Activated CD4-positive, alpha-beta T cell treated with anti-CD3 and anti-CD28 coated beads for 36 hours (primary cell): ENCODE data around the gene TBL2. TPM values are rescaled to one million over a fixed set of nuclear protein-coding genes. Genes with fewer than 3 reads are reported as not detected.
"Not testable (repeated sequence)": the region's sequence is repeated elsewhere in the genome, so short reads cannot be mapped to it uniquely, and the experiment has no call there.

Experiments
- ATAC-seq: fragments of 200-7000 bp; cut with Tn5 transposase; one replicate; pipeline ENCODE4 v1.10.0; 2021; ENCODE audit warnings: mild to moderate bottlenecking, moderate library complexity
- CTCF ChIA-PET: fragments of 350-600 bp; sonication (Branson Sonifier 250); formaldehyde crosslinking; loops from one replicate; lab custom pipeline; 2021; ENCODE audit warnings: antibody characterized with exemption; lab: Charles Lee
- POLR2A ChIA-PET: fragments of 350-600 bp; sonication (Branson Sonifier 250); formaldehyde crosslinking; loops from one replicate; lab custom pipeline; 2021; ENCODE audit warnings: antibody characterized with exemption, inconsistent platforms; lab: Charles Lee
- DNase-seq: peaks from one replicate; pipeline ENCODE4 v3.0.0-alpha.2; 2020
- H3K27ac Mint-ChIP-seq: one replicate; pipeline ENCODE4 v1.8.0; 2021; ENCODE audit warnings: mixed read lengths
- H3K27me3 Mint-ChIP-seq: one replicate; pipeline ENCODE4 v1.8.0; 2021; ENCODE audit warnings: mixed read lengths
- H3K36me3 Mint-ChIP-seq: one replicate; pipeline ENCODE4 v1.8.0; 2021; ENCODE audit warnings: low read depth, mixed read lengths
- H3K4me1 Mint-ChIP-seq: one replicate; pipeline ENCODE4 v1.8.0; 2021; ENCODE audit warnings: mixed read lengths
- H3K4me3 Mint-ChIP-seq: one replicate; pipeline ENCODE4 v1.8.0; 2021; ENCODE audit warnings: mild to moderate bottlenecking, moderate library complexity, mixed read lengths
- H3K9me3 Mint-ChIP-seq: one replicate; pipeline ENCODE4 v1.8.0; 2021; ENCODE audit warnings: low read depth, mixed read lengths
- intact Hi-C, 2 experiments: fragments of 100-400 bp; cut with DNase I in 1 of 2; cut with micrococcal nuclease in 1 of 2; formaldehyde crosslinking; loops; one replicate each; pipeline versions ENCODE4 v1.14.2 to v1.15.1; 2022 to 2024; cut with DNase I, micrococcal nuclease
- total RNA-seq, 2 experiments: library from RNA; stranded (reverse); gene quantifications; one replicate each; pipeline ENCODE4 v1.2.3, GENCODE V29; 2021

The TBL2 gene
- total RNA-seq = 10 to 100 TPM; 30.6 to 34.7 TPM

- H3K27ac Mint-ChIP-seq = peak within 1 kb of the TSS; percentile 98
- peaks cover 18% of the 10 kb centered on the region for H3K36me3 Mint-ChIP-seq
- H3K4me1 Mint-ChIP-seq = peaks cover 26% of the 10 kb centered on the region
- POLR2A ChIA-PET = interaction anchor here (0.6 to 1.0 kb wide), 5 partner anchors 19 to 160 kb away, joined by 3 to 6 read pairs (median 5); partner anchors contain the start of genes ABHD11 and BAZ1B
- CTCF ChIA-PET = interaction anchor here (0.6 to 1.2 kb wide), 3 partner anchors 19 to 156 kb away, joined by 3 to 4 read pairs (median 3); no protein-coding TSS in a partner anchor
- H3K9me3 Mint-ChIP-seq = no peaks in the 10 kb centered on the region
- H3K4me3 Mint-ChIP-seq = peak within 1 kb of the TSS; percentile 98
- intact Hi-C loops = loop anchor here (1.0 to 5.0 kb wide), 14 partner anchors 21 to 750 kb away; partner anchors contain the start of genes ABHD11 (in 2 of the 2), BAZ1B (in 2 of the 2), BCL7B (in 2 of the 2) and VPS37D (in 2 of the 2)
- peak; percentile 100 for DNase-seq
- no peaks in the 10 kb centered on the region for H3K27me3 Mint-ChIP-seq
- ATAC-seq = peak; percentile 92
These were observed at the start of gene TBL2 for GRCh38 chr7:73578342-73579128. TSS of gene TBL2 (minus strand) at chr7:73578579. CDS start at chr7:73578549, 30 bp downstream.

DNA sequence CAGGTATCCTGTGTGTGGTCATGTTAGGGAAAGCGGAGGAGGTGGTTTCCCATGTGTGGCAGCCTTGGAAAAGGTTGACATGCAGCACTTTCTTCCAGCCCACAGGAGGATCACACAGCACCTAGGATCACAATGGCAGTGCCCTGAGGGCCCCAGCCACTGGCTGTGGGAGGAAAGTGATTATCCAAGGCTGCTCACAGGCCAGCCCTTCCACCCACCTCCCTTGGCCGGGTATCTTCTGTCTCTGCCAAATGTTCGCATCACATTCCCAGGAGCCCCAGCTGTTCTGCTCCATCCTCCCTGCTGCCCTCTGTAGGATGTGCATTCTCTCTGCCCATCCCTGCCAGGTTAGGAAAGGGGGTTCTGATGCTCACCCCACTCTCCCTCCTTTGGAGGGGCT is 48.4 kb upstream of the TBL2 start:
- intact Hi-C loops = no loop called here
- H3K4me1 Mint-ChIP-seq = peaks cover 8% of the 10 kb centered on the region
- DNase-seq (no peak), ATAC-seq (no peak)
- CTCF ChIA-PET = no interaction called here
- H3K27me3 Mint-ChIP-seq = peaks cover 49% of the 10 kb centered on the region
- POLR2A ChIA-PET = no interaction called here
- no peaks in the 10 kb centered on the region for H3K9me3 Mint-ChIP-seq
- H3K36me3 Mint-ChIP-seq = no peaks in the 10 kb centered on the region
- no peak overlapping the region for H3K4me3 Mint-ChIP-seq
- H3K27ac Mint-ChIP-seq = no peak overlapping the region

DNA sequence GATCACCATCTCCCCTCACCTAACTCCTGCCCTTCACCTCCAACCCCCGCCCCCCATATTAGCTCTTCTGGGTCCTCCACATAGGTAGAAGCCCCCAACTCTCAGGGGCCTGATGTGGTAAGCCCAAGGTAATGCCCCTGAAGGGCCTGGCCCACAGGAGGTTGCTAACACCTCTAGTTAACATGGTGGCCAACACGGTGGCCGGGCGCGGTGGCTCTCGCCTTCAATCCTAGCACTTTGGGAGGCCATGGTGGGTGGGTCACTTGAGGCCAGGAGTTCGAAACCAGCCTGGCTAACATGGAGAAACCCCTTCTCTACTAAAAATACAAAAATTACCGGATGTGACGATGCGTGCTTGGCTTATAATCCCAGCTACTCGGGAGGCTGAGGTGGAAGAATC is 46.9 kb upstream of the TBL2 start:
- ChIA-PET CTCF (interaction anchor here (0.6 to 0.9 kb wide), 3 partner anchors 18 to 128 kb away, joined by 3 to 4 read pairs (median 4); no protein-coding TSS in a partner anchor), POLR2A (no interaction called here)
- Mint-ChIP-seq H3K9me3 (no peaks in the 10 kb centered on the region), H3K4me1 (peaks cover 8% of the 10 kb centered on the region), H3K4me3 (no peak overlapping the region), H3K27me3 (peaks cover 46% of the 10 kb centered on the region), H3K27ac (no peak overlapping the region), H3K36me3 (no peaks in the 10 kb centered on the region)
- intact Hi-C loops = no loop called here
- ATAC-seq (no peak), DNase-seq (no peak)

GRCh38 chr7:73624669-73625001 is 46.3 kb upstream of the TBL2 start:
- Mint-ChIP-seq H3K4me1 (peaks cover 8% of the 10 kb centered on the region), H3K27ac (no peak overlapping the region), H3K27me3 (peaks cover 45% of the 10 kb centered on the region), H3K36me3 (no peaks in the 10 kb centered on the region), H3K4me3 (no peak overlapping the region), H3K9me3 (no peaks in the 10 kb centered on the region)
- ATAC-seq (no peak), DNase-seq (no peak)
- ChIA-PET POLR2A (no interaction called here), CTCF (interaction anchor here (0.6 to 1.0 kb wide), 4 partner anchors 18 to 129 kb away, joined by 3 to 4 read pairs (median 3); no protein-coding TSS in a partner anchor)
- intact Hi-C loops = loop anchor here in 1 of 2 experiments (1.0 to 5.0 kb wide), 6 partner anchors 12 to 110 kb away; partner anchors contain the start of genes BUD23, DNAJC30, STX1A and TBL2

DNA sequence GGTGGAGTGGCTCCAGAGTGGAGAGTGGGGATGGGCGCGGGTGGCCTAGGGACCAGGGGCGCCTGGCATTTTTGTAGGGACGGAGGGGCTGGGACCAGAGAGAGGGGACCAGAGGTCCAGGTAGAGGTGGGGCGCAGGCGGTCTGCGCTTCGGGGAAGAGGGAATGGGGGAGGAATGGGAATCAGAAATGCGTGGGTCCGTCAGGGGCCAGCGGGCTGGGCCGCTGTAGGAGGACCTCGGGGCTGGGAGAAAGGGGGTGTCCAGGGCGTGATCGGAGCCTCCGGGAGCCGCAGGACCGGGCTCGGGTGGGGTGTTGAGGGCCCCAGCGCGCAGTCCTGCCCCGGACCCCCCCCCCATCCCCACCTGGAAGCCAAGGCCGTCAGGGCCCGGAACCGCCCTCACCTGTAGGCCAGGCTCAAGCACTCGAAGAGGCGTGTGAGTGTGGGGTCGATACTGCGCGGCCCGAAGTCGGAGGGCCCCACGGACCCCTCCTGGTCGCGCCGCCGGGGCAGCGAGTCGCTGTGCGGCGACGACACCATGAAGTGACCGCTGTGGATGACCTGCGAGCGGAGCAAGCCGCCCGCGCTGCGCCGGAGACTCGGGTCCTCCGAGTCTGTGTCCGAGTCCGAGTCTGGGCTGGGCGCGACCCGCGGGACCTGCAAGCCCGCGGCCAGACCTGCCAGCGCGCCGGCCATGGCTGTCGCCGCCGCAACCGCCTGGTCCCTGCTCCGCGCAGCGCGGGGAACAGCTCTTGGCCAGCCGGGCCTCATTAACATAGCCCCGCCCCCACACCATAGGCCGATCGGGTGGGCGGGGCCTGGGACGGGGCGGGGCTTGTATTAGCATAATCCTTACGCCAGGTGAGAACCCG is 45.7 kb upstream of the TBL2 start, which contains the start of gene MLXIPL:
TSS of gene MLXIPL (minus strand) at position 725 of the 871 bp plus-strand sequence. CDS start at position 695, 30 bp downstream.
- peaks cover 43% of the 10 kb centered on the region for H3K27me3 Mint-ChIP-seq
- no peaks in the 10 kb centered on the region for H3K36me3 Mint-ChIP-seq
- H3K4me1 Mint-ChIP-seq = peaks cover 8% of the 10 kb centered on the region
- H3K9me3 Mint-ChIP-seq = no peaks in the 10 kb centered on the region
- intact Hi-C loops = loop anchor here in 1 of 2 experiments (1.0 to 5.0 kb wide), 6 partner anchors 12 to 110 kb away; partner anchors contain the start of genes BUD23, DNAJC30, STX1A and TBL2
- DNase-seq (peak; percentile 85), ATAC-seq (peak; percentile 95)
- ChIA-PET POLR2A (no interaction called here), CTCF (interaction anchor here (0.6 to 1.0 kb wide), 4 partner anchors 17 to 129 kb away, joined by 3 to 4 read pairs (median 3); no protein-coding TSS in a partner anchor)
- H3K27ac Mint-ChIP-seq = no peak within 1 kb of the TSS
- H3K4me3 Mint-ChIP-seq = no peak within 1 kb of the TSS

DNA sequence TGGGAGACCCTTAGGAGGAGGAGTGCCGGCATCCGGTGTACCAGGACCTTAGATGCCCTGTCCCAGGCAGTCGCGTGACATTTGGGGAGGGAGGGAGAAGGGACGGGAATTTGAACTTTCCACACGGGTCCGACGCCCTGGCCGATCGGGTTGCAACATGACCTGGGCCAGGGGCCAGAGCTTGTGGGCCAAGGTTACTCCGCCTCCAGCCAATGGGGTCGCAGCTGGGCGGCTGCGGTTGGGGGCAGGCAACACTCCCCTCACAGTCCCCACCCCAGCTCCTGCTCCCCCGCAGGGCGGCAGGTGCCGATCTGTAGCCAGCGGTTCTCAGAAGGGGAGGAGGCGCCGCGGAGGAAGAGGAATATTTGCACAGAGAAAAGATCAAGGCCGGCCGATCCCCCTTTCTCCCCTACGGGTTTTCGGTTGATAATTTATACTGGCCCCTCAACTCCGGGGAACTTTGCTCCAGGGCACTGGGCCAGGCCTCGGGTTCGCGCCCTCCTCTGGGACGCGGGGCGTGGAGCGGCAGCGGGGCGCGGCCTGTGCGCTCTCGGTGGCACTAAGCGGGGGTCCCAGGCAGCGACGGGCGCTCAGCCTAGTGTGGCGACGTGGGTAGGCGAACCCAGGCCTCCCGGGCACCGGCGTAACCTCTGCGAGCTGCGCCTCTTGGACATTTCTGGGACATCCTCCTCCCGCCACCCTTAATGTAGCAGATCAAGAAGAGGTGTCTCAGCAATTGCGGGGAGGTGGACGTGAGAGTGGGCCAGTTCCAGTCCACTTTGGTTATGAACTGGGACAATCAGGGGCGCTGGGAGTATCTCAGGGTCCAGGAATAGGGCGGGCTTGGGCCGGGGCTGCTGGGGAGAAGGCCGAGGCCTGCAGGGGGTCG is 44.8 kb upstream of the TBL2 start:
- ChIA-PET CTCF (interaction anchor here (1.0 kb wide), 1 partner anchor 111 kb away, joined by 4 read pairs; no protein-coding TSS in a partner anchor), POLR2A (no interaction called here)
- Mint-ChIP-seq H3K36me3 (no peaks in the 10 kb centered on the region), H3K27ac (no peak overlapping the region), H3K27me3 (peaks cover 38% of the 10 kb centered on the region), H3K9me3 (no peaks in the 10 kb centered on the region), H3K4me3 (no peak overlapping the region), H3K4me1 (peaks cover 8% of the 10 kb centered on the region)
- intact Hi-C loops = loop anchor here in 1 of 2 experiments (5.0 kb wide), 2 partner anchors 59 to 94 kb away; partner anchors contain the start of genes BUD23, DNAJC30 and STX1A
- no peak for DNase-seq
- no peak for ATAC-seq

DNA sequence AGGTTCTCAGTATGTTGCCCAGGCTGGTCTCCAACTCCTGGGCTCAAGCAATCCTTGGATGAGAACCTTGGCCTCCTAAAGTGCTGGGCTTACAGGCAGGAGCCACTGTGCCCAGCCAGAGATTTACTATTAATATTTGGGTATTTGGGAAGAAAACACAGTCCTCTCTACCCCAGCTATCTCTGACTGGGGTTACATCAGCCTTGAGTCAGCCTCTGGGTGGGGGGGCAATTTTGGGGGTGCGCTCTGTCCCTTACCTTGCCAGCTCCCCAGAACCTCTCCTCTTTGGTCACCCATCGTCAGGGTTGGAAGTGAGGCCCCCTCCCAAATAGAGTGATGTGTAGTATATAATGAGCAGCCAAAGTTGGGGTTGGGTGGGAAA is 44.1 kb upstream of the TBL2 start:
- intact Hi-C loops = loop anchor here in 1 of 2 experiments (5.0 kb wide), 2 partner anchors 60 to 95 kb away; partner anchors contain the start of genes BUD23, DNAJC30 and STX1A
- DNase-seq (no peak), ATAC-seq (no peak)
- Mint-ChIP-seq H3K27me3 (peaks cover 32% of the 10 kb centered on the region), H3K4me1 (peaks cover 8% of the 10 kb centered on the region), H3K36me3 (no peaks in the 10 kb centered on the region), H3K9me3 (no peaks in the 10 kb centered on the region), H3K4me3 (no peak overlapping the region), H3K27ac (no peak overlapping the region)
- ChIA-PET POLR2A (no interaction called here), CTCF (interaction anchor here (1.0 to 1.3 kb wide), 2 partner anchors 103 to 112 kb away, joined by 3 to 4 read pairs; no protein-coding TSS in a partner anchor)

DNA sequence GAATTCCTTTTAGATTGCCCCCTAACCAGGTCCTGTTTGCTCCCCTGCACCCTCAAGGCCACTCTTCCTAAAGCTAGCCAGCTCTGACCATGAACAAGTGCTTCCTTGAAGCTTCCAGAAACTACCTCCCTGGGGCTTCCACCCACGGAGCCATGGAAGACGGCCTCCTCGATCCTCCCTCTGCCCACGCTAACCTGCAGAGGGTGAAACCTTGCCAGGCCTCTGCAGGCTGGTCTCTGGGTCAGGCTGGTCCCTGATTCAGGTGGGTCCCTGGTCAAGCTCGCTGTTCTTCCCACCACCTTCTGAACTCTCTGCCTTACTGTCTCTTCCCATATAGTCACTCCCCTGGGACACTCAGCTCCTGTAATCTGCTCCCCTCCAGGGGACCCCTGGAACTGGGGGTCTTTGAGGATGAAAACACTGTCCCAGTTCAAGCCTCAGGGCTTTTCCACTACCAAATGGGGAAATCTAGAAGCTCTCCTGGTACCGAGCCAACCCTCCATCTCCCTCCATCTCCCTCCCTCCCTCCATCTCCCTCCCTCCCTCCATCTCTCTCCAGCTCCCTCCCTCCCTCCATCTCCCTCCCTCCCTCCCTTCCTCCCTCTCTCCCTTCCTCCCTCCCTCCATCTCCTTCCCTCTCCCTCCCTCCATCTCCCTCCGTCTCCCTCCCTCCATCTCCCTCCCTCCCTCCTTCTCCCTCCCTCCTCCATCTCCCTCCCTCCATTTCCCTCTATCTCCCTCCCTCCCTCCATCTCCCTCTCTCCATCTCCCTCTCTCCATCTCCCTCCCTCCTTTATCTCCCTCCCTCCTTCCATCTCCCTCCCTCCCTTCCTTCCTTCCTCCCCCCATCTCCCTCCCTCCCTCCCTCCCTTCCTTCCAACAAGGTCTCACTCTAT is 43.0 kb upstream of the TBL2 start:
- POLR2A ChIA-PET = no interaction called here
- DNase-seq (no peak), ATAC-seq (no peak)
- Mint-ChIP-seq H3K27ac (no peak overlapping the region), H3K4me3 (no peak overlapping the region), H3K27me3 (peaks cover 27% of the 10 kb centered on the region), H3K36me3 (no peaks in the 10 kb centered on the region), H3K9me3 (no peaks in the 10 kb centered on the region), H3K4me1 (peaks cover 8% of the 10 kb centered on the region)
- intact Hi-C loops = loop anchor here in 1 of 2 experiments (5.0 kb wide), 2 partner anchors 61 to 96 kb away; partner anchors contain the start of genes BUD23, DNAJC30 and STX1A
- CTCF ChIA-PET = interaction anchor here (1.3 kb wide), 2 partner anchors 15 to 104 kb away, joined by 3 to 4 read pairs; no protein-coding TSS in a partner anchor

DNA sequence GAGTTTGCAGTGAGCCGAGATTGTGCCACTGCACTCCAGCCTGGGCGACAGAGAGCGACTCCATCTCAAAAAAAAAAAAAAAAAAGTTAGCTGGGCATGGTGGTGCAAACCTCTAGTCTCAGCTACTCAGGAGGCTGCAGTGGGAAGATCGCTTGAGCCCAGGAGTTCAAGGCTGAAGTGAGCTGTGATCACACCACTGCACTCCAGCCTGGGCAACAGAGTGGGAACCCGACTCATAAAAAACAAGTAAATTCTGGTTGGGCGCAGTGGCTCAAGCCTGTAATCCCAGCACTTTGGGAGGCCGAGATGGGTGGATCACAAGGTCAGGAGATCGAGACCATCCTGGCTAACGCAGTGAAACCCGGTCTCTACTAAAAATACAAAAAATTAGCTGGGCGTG is 41.0 kb upstream of the TBL2 start:
- H3K4me3 Mint-ChIP-seq, H3K4me1 Mint-ChIP-seq, ATAC-seq, intact Hi-C loops, DNase-seq, H3K9me3 Mint-ChIP-seq, POLR2A ChIA-PET, H3K27ac Mint-ChIP-seq, H3K36me3 Mint-ChIP-seq: not testable (repeated sequence)
- H3K27me3 Mint-ChIP-seq = peaks cover 20% of the 10 kb centered on the region
- CTCF ChIA-PET = interaction anchor here (0.5 kb wide), 1 partner anchor 53 kb away, joined by 3 read pairs; no protein-coding TSS in a partner anchor
